ENCODE data around the gene ATRN. TPM values are rescaled to one million over a fixed set of nuclear protein-coding genes. Genes with fewer than 3 reads are reported as not detected.
A peak's percentile ranks its signal among the peaks of the same experiment; 100 is the strongest.

ATRN gene
- total RNA-seq, 6 experiments from 2014 or later, result 46.9 to 82.1 (median 59.1) TPM

GRCh38 chr20:3680701-3681351, 210.0 kb downstream of the ATRN start:
- Histone ChIP-seq H3K9me3 (no peaks in the 10 kb centered on the region), H3K27ac (no peak overlapping the region), H3K36me3 (no peaks in the 10 kb centered on the region), H3K4me1 (peaks cover 0 to 6% (median 0%) of the 10 kb centered on the region in 4 donors), H3K27me3 (peaks cover 0 to 4% of the 10 kb centered on the region in 2 donors), H3K4me3 (no peak overlapping the region)
- intact Hi-C loops (cut with DNase I), result no loop called here
- no peak for ATAC-seq
- no CpG with 5 or more reads among the region's 15 CpGs for WGBS (ENCODE audit: insufficient coverage, low coverage, low lambda C conversion rate, missing lambda C conversion rate)
- TF ChIP-seq CTCF (IDR thresholded peaks at IDR 0.05) (no peak), POLR2A (IDR thresholded peaks at IDR 0.05) (no peak)
- no peak for DNase-seq

GRCh38 chr20:3681352-3681930, 210.6 kb downstream of the ATRN start:
- Histone ChIP-seq H3K9me3 (no peaks in the 10 kb centered on the region), H3K27me3 (peaks cover 0 to 4% of the 10 kb centered on the region in 2 donors), H3K4me1 (peaks cover 0 to 6% (median 0%) of the 10 kb centered on the region in 4 donors), H3K4me3 (peak overlapping the region; percentile 11 to 32 (median 16)), H3K27ac (no peak overlapping the region), H3K36me3 (no peaks in the 10 kb centered on the region)
- whole genome bisulfite sequencing (ENCODE audit: insufficient coverage, low coverage, low lambda C conversion rate, missing lambda C conversion rate), result 48% methylated on average over 6 of the region's 32 CpGs
- DNase-seq (no peak), ATAC-seq (peak in 1 of 4 donors; percentile 16)
- intact Hi-C loops (cut with DNase I), result no loop called here
- TF ChIP-seq POLR2A (IDR thresholded peaks at IDR 0.05) (no peak), CTCF (IDR thresholded peaks at IDR 0.05) (no peak)

GRCh38 chr20:3681931-3682781, 211.3 kb downstream of the ATRN start, which contains the start of gene ADAM33:
TSS of gene ADAM33 (minus strand) at chr20:3682010. CDS start at chr20:3682004, 6 bp downstream.
- Histone ChIP-seq H3K27me3 (peaks cover 0 to 4% of the 10 kb centered on the region in 2 donors), H3K36me3 (no peaks in the 10 kb centered on the region), H3K4me1 (peaks cover 0 to 3% (median 0%) of the 10 kb centered on the region in 4 donors), H3K4me3 (peak within 1 kb of the TSS; percentile 11 to 32 (median 16)), H3K27ac (no peak within 1 kb of the TSS), H3K9me3 (no peaks in the 10 kb centered on the region)
- WGBS (ENCODE audit: insufficient coverage, low coverage, low lambda C conversion rate, missing lambda C conversion rate), result 5% methylated on average over 22 of the region's 65 CpGs
- intact Hi-C loops (cut with DNase I), result no loop called here
- ATAC-seq, result peak; percentile 28 to 45 (median 40)
- DNase-seq, result no peak
- TF ChIP-seq POLR2A (IDR thresholded peaks at IDR 0.05) (no peak), CTCF (IDR thresholded peaks at IDR 0.05) (no peak)

GRCh38 chr20:3685341-3685740, 214.5 kb downstream of the ATRN start:
- Histone ChIP-seq H3K27me3 (peaks cover 0 to 4% of the 10 kb centered on the region in 2 donors), H3K36me3 (no peaks in the 10 kb centered on the region), H3K4me3 (no peak overlapping the region), H3K27ac (no peak overlapping the region), H3K4me1 (peaks cover 0 to 3% (median 0%) of the 10 kb centered on the region in 4 donors), H3K9me3 (no peaks in the 10 kb centered on the region)
- intact Hi-C loops (cut with DNase I), result no loop called here
- TF ChIP-seq POLR2A (IDR thresholded peaks at IDR 0.05), result no peak
- no peak for TF ChIP-seq CTCF (IDR thresholded peaks at IDR 0.05)
- DNase-seq (no peak), ATAC-seq (no peak)
- WGBS (ENCODE audit: insufficient coverage, low coverage, low lambda C conversion rate, missing lambda C conversion rate), result 49% methylated on average over 4 of the region's 7 CpGs

Measured in right lobe of liver (tissue), 6 donors.